Calu3 (cell line): ENCODE results near the gene RNMT. TPM values are rescaled to one million over a fixed set of nuclear protein-coding genes. Genes with fewer than 3 reads are reported as not detected.

Experiments used
- BruUV-seq: library from RNA; stranded (reverse); fragments of 400-500 nt; replicated peaks from 2 replicates; lab custom pipeline; 2021; lab: Mats Ljungman, UMichigan
- CTCF ChIA-PET: fragments of 300-600 bp; sonication (Branson Sonifier 250); formaldehyde crosslinking; loops from one replicate; lab custom pipeline; 2022; ENCODE audit warnings: antibody characterized with exemption; lab: Charles Lee
- DNase-seq: peaks from one replicate; pipeline ENCODE4 v3.0.0; 2022
- H3K27ac Mint-ChIP-seq: one replicate; pipeline ENCODE4 v1.8.0; 2022; ENCODE audit warnings: mixed read lengths; ENCODE audit not compliant: unreplicated experiment
- H3K27me3 Mint-ChIP-seq: one replicate; pipeline ENCODE4 v1.8.0; 2022; ENCODE audit warnings: mixed read lengths; ENCODE audit not compliant: unreplicated experiment
- H3K36me3 Mint-ChIP-seq: one replicate; pipeline ENCODE4 v1.8.0; 2022; ENCODE audit warnings: mild to moderate bottlenecking, moderate library complexity, mixed read lengths; ENCODE audit not compliant: insufficient read depth, unreplicated experiment
- H3K4me1 Mint-ChIP-seq: one replicate; pipeline ENCODE4 v1.8.0; 2022; ENCODE audit warnings: mild to moderate bottlenecking, low read depth, mixed read lengths; ENCODE audit not compliant: unreplicated experiment
- H3K4me3 Mint-ChIP-seq: one replicate; pipeline ENCODE4 v1.8.0; 2022; ENCODE audit warnings: mild to moderate bottlenecking, low read depth, moderate library complexity, mixed read lengths; ENCODE audit not compliant: unreplicated experiment
- H3K9me3 Mint-ChIP-seq: one replicate; pipeline ENCODE4 v1.8.0; 2022; ENCODE audit warnings: low read depth, mixed read lengths; ENCODE audit not compliant: unreplicated experiment
- CTCF ChIP-seq: fragments of 200-600 bp; IDR thresholded peaks from one replicate; pipeline ENCODE4 v1.8.0; 2022; ENCODE audit warnings: antibody characterized with exemption; ENCODE audit not compliant: unreplicated experiment
- intact Hi-C: fragments of 100-400 bp; cut with micrococcal nuclease; formaldehyde crosslinking; loops from one replicate; pipeline ENCODE4 v1.10.0; 2022; ENCODE audit not compliant: unreplicated experiment
- total RNA-seq: library from RNA; stranded (reverse); gene quantifications from 2 replicates; pipeline ENCODE4 v1.2.3, GENCODE V29; 2022

Gene RNMT
- total RNA-seq, 1 experiment from 2014 or later, result 42.9 TPM

GRCh38 chr18:13713455-13714055 lies 12.9 kb upstream of the RNMT start:
- Mint-ChIP-seq H3K27ac (peak overlapping the region; percentile 26), H3K9me3 (peaks cover 13% of the 10 kb centered on the region), H3K27me3 (no peaks in the 10 kb centered on the region), H3K4me3 (no peak overlapping the region), H3K36me3 (peaks cover 22% of the 10 kb centered on the region), H3K4me1 (peaks cover 48% of the 10 kb centered on the region)
- intact Hi-C loops, result loop anchor here (5.0 to 10.0 kb wide), 2 partner anchors 41 to 159 kb away; no protein-coding TSS in a partner anchor
- BruUV-seq, result no TSS peak
- DNase-seq, result no peak
- CTCF ChIA-PET, result interaction anchor here (0.6 kb wide), 1 partner anchor 8 kb away, joined by 4 read pairs; no protein-coding TSS in a partner anchor
- TF ChIP-seq CTCF, result no peak

GRCh38 chr18:13715330-13715729 lies 11.1 kb upstream of the RNMT start:
- intact Hi-C loops, result loop anchor here (10.0 kb wide), 1 partner anchor 161 kb away; no protein-coding TSS in a partner anchor
- no peak for TF ChIP-seq CTCF
- peaks cover 12% of the 10 kb centered on the region for H3K36me3 Mint-ChIP-seq
- peaks cover 51% of the 10 kb centered on the region for H3K4me1 Mint-ChIP-seq
- DNase-seq, result no peak
- CTCF ChIA-PET, result no interaction called here
- BruUV-seq, result no TSS peak
- H3K9me3 Mint-ChIP-seq, result peaks cover 8% of the 10 kb centered on the region
- no peak overlapping the region for H3K4me3 Mint-ChIP-seq
- H3K27me3 Mint-ChIP-seq, result no peaks in the 10 kb centered on the region
- H3K27ac Mint-ChIP-seq, result no peak overlapping the region

- DNase-seq, result no peak
- no peaks in the 10 kb centered on the region for H3K27me3 Mint-ChIP-seq
- no peak overlapping the region for H3K27ac Mint-ChIP-seq
- no peak overlapping the region for H3K4me3 Mint-ChIP-seq
- no peak for TF ChIP-seq CTCF
- intact Hi-C loops, result loop anchor here (10.0 kb wide), 1 partner anchor 162 kb away; no protein-coding TSS in a partner anchor
- no TSS peak for BruUV-seq
- H3K4me1 Mint-ChIP-seq, result peaks cover 35% of the 10 kb centered on the region
- H3K36me3 Mint-ChIP-seq, result no peaks in the 10 kb centered on the region
- peaks cover 2% of the 10 kb centered on the region for H3K9me3 Mint-ChIP-seq
- CTCF ChIA-PET, result no interaction called here
Measured at GRCh38 chr18:13716916-13717315, 9.6 kb upstream of the RNMT start.

- CTCF ChIA-PET, result no interaction called here
- intact Hi-C loops, result no loop called here
- H3K4me3 Mint-ChIP-seq, result no peak overlapping the region
- no peaks in the 10 kb centered on the region for H3K27me3 Mint-ChIP-seq
- TF ChIP-seq CTCF, result no peak
- no TSS peak for BruUV-seq
- H3K9me3 Mint-ChIP-seq, result peaks cover 2% of the 10 kb centered on the region
- H3K4me1 Mint-ChIP-seq, result peaks cover 22% of the 10 kb centered on the region
- peaks cover 11% of the 10 kb centered on the region for H3K36me3 Mint-ChIP-seq
- DNase-seq, result no peak
- no peak overlapping the region for H3K27ac Mint-ChIP-seq
Measured at GRCh38 chr18:13720123-13720522, 6.3 kb upstream of the RNMT start.
